ENCODE measurements around the gene UQCC2. TPM values are rescaled to one million over a fixed set of nuclear protein-coding genes. Genes with fewer than 3 reads are reported as not detected.

Gene UQCC2
- total RNA-seq, 4 donors from 2014 or later: 4.6 to 19.6 (median 6.9) TPM

DNA sequence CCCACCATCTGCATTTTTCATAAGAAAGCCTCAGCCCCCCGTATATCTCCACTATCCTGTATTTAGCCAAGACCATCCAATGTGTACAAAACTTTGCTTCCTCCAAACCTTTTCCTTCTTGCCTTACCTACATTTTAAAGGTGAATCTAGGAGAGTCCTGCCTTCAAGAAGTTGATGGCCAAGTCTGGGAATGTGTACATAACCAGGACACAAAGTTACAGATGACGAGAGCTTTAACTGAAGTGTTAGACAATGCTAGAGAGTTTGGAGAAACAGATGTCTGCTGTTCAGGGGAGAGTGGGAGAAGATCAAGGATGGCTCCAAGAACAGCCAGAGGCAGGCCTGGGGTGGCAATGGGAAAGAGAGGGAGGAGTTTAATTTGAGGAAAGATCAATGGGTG is 2.3 kb upstream of the UQCC2 start:
- Histone ChIP-seq H3K4me1 (peaks cover 0 to 12% (median 2%) of the 10 kb centered on the region in 4 donors), H3K9me3 (no peaks in the 10 kb centered on the region), H3K4me3 (no peak overlapping the region), H3K36me3 (no peaks in the 10 kb centered on the region), H3K27ac (no peak overlapping the region), H3K27me3 (no peaks in the 10 kb centered on the region)
- no peak for DNase-seq
- TF ChIP-seq, protein P1, sequence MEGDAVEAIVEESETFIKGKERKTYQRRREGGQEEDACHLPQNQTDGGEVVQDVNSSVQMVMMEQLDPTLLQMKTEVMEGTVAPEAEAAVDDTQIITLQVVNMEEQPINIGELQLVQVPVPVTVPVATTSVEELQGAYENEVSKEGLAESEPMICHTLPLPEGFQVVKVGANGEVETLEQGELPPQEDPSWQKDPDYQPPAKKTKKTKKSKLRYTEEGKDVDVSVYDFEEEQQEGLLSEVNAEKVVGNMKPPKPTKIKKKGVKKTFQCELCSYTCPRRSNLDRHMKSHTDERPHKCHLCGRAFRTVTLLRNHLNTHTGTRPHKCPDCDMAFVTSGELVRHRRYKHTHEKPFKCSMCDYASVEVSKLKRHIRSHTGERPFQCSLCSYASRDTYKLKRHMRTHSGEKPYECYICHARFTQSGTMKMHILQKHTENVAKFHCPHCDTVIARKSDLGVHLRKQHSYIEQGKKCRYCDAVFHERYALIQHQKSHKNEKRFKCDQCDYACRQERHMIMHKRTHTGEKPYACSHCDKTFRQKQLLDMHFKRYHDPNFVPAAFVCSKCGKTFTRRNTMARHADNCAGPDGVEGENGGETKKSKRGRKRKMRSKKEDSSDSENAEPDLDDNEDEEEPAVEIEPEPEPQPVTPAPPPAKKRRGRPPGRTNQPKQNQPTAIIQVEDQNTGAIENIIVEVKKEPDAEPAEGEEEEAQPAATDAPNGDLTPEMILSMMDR (IDR thresholded peaks at IDR 0.05): no peak
- no peak for TF ChIP-seq POLR2A (IDR thresholded peaks at IDR 0.05)

DNA sequence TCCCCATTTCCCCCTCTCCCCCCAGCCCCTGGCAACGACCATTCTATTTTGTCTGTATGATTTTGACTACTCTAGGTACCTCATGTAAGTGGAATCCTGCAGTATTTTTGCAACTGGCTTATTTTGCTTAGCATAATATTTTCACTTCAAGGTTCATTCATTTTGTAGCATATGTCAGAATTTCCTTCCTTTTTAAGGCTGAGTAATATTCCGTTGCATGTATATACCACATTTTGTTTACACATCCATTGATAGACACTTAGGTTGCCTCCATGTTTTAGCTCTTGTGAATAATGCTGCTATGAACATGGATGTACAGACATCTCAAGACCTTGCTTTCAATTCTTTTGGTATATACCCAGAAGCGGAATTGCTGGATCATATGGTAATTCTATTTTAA is 1.4 kb upstream of the UQCC2 start:
- Histone ChIP-seq H3K27me3 (no peaks in the 10 kb centered on the region), H3K36me3 (no peaks in the 10 kb centered on the region), H3K4me3 (no peak overlapping the region), H3K27ac (no peak overlapping the region), H3K4me1 (peaks cover 0 to 8% (median 2%) of the 10 kb centered on the region in 4 donors), H3K9me3 (no peaks in the 10 kb centered on the region)
- no peak for DNase-seq
- no peak for TF ChIP-seq POLR2A (IDR thresholded peaks at IDR 0.05)

DNA sequence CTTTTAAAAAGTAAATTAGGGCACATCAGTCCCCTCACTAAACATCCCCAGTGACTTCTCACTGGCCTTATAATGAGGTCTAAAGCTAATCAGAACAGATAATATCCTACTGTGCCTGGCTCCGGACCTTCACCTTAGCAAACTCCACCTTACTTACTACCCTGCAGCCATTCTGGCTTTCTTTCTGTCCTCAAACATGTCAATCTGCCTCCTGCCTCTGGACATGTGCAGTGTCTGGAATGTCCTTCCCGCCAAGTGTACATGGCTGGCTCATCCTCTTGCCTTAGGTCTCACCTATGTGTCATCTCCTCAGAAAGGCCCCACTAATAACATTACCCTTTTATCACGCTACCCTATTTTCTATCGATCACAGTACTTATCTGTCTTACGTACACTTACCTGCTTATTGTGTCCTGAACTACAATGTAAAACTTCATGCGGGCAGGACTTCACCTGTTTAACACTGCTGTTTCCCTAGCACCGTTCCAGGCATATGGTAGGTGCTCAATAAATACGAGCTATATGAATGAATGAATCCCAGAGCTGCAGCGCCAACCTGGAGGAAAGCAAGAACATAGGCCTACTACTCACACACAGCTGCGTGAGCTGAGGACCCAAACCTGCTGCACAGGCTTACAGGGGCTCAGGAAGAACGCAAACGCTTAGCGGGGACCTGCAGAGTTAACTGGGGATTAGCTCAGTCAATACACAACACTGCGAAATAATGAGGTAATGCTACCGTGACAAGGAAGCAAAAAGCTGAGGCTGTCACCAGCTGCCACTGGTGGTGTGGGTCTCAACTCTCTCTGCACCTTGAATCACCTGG is 991 bp downstream of the UQCC2 start:
- Histone ChIP-seq H3K36me3 (no peaks in the 10 kb centered on the region), H3K4me1 (peaks cover 0 to 8% (median 2%) of the 10 kb centered on the region in 4 donors), H3K4me3 (peak overlapping the region; percentile 64 to 92 (median 87)), H3K27me3 (no peaks in the 10 kb centered on the region), H3K9me3 (no peaks in the 10 kb centered on the region), H3K27ac (peak overlapping the region in 2 of 4 donors; percentile 89 to 98)
- TF ChIP-seq POLR2A (IDR thresholded peaks at IDR 0.05): no peak
- TF ChIP-seq, protein P1 (IDR thresholded peaks at IDR 0.05): no peak
- no peak for DNase-seq

DNA sequence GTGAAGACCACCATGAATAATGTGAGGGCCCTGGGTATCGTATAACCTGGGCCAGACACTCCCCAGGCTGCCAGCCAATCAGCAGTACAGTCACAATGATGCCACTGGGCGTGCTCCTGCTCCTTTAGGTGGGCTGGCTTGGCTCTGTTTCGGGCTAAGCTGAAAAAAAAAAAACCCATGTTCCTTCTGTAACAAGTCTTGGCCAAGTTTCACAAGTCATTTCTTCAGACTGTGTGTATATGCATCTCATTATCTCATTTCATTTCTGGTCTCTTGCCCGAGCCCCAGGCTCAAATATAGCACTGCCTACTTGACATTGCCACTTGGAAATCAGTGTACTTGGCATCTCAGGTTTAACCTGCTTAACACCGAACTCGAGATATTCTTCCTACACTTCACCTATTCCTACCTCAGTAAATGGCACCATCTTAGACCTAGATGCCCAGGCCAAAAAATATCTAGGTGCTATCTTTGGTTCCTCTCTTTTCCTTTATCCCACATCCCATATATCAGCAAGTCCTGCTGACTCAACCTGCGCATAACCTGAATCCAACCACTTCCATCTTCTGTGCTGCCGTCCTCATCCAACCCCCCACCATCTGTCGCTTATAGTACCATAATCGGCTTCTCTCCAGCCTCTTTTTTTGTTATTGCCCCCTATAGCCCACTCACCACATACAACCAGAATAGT is 1.8 kb downstream of the UQCC2 start:
- Histone ChIP-seq H3K27me3 (no peaks in the 10 kb centered on the region), H3K27ac (no peak overlapping the region)
- TF ChIP-seq, protein P1 (IDR thresholded peaks at IDR 0.05): no peak
- no peak for TF ChIP-seq POLR2A (IDR thresholded peaks at IDR 0.05)

DNA sequence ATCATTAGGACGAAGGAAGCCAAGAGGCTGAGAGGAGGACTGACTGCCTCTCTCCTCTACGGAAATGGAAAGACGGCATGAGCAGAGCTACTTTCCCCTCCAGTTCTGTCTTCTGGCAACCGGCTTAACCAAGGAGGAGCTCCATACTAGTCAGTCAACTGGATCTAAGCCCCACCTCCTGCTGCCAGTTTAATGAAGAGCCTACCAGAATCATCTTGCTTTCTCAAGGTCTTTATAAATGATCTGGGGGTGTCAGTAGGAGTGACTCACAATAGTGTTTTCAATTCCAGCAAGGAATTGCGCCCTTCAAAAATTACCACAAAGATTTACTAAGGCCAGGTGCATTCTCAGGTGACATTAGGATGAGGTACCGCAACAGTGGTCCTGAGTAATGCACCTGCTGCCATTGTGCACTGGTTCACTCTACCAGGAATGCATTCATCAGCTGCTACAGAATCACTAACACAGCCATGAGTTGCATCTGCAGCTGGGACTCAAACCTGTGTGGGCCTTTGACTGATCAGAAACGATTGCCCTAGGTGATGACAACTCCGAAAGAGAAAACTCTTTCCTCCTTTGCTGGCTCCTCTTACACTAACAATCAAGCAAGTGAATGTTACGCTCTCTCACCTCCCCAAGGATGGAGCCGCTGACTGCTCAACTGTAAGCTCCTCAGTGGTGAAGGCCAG is 2.8 kb downstream of the UQCC2 start:
- no peak overlapping the region for H3K27ac ChIP-seq
- H3K4me1 ChIP-seq: peaks cover 0 to 8% (median 2%) of the 10 kb centered on the region in 4 donors
- no peaks in the 10 kb centered on the region for H3K27me3 ChIP-seq
- H3K9me3 ChIP-seq: no peaks in the 10 kb centered on the region
- no peak for DNase-seq
- TF ChIP-seq, protein P1 (IDR thresholded peaks at IDR 0.05): no peak
- TF ChIP-seq POLR2A (IDR thresholded peaks at IDR 0.05): no peak
- H3K4me3 ChIP-seq: no peak overlapping the region
- no peaks in the 10 kb centered on the region for H3K36me3 ChIP-seq

More for the DNA sequence above, 1.8 kb downstream of the UQCC2 start:
- H3K9me3 ChIP-seq: no peaks in the 10 kb centered on the region
- H3K36me3 ChIP-seq: no peaks in the 10 kb centered on the region
- no peak overlapping the region for H3K4me3 ChIP-seq
- DNase-seq: no peak
- peaks cover 0 to 8% (median 2%) of the 10 kb centered on the region in 4 donors for H3K4me1 ChIP-seq
